ENCODE data around the gene PTPRS.
A peak's percentile ranks its signal among the peaks of the same experiment; 100 is the strongest.
"Not testable (repeated sequence)": the region's sequence is repeated elsewhere in the genome, so short reads cannot be mapped to it uniquely, and the experiment has no call there.

Gene PTPRS

GRCh38 chr19:5328407-5328806 is 12.2 kb downstream of the PTPRS start:
- H3K4me3 ChIP-seq (ENCODE audit: low read depth, low read length); H3K27ac ChIP-seq (ENCODE audit: extremely low read depth, low read depth, low read length); H3K4me1 ChIP-seq (ENCODE audit: control insufficient read depth, insufficient read depth, low read length); H3K9me3 ChIP-seq (ENCODE audit: control insufficient read depth, insufficient read depth, low read depth, low read length); CTCF ChIA-PET; H3K36me3 ChIP-seq (ENCODE audit: control insufficient read depth in 2 of 2, insufficient read depth in 1 of 2, low read length in 2 of 2); POLR2A ChIA-PET: not testable (repeated sequence)
- TF ChIP-seq ZNF768 (tag by site-specific recombination; IDR thresholded peaks at IDR 0.05): 0 out of 2 replicates have a peak, but pooled peaks have one; percentile 37

- ChIA-PET CTCF (interaction anchor here (0.7 to 0.9 kb wide), 4 partner anchors 12 to 102 kb away, joined by 3 to 4 read pairs (median 3); no protein-coding TSS in a partner anchor), POLR2A (interaction anchor here (0.6 kb wide), 1 partner anchor 35 kb away, joined by 7 read pairs; no protein-coding TSS in a partner anchor)
- H3K27ac ChIP-seq (ENCODE audit: extremely low read depth, low read depth, low read length): no peak overlapping the region
- H3K4me1 ChIP-seq (ENCODE audit: control insufficient read depth, insufficient read depth, low read length): no peaks in the 10 kb centered on the region; the same call in 1 of the 2 replicates
- no peak overlapping the region for H3K4me3 ChIP-seq (ENCODE audit: low read depth, low read length)
- H3K36me3 ChIP-seq (ENCODE audit: control insufficient read depth in 2 of 2, insufficient read depth in 1 of 2, low read length in 2 of 2): no peaks in the 10 kb centered on the region
- no peaks in the 10 kb centered on the region for H3K9me3 ChIP-seq (ENCODE audit: control insufficient read depth, insufficient read depth, low read depth, low read length)
- TF ChIP-seq ZNF449 (tag by site-specific recombination; IDR thresholded peaks at IDR 0.05) (no peak), ZNF366 (tag by site-specific recombination; conservative IDR thresholded peaks at IDR 0.05) (0 out of 2 replicates have a peak, but pooled peaks have one; percentile 50)
Measured at GRCh38 chr19:5326986-5327623, 13.5 kb downstream of the PTPRS start.

- Histone ChIP-seq H3K9me3 (ENCODE audit: control insufficient read depth, insufficient read depth, low read depth, low read length) (no peaks in the 10 kb centered on the region), H3K4me1 (ENCODE audit: control insufficient read depth, insufficient read depth, low read length) (no peaks in the 10 kb centered on the region; the same call in 1 of the 2 replicates), H3K27ac (ENCODE audit: extremely low read depth, low read depth, low read length) (no peak overlapping the region), H3K4me3 (ENCODE audit: low read depth, low read length) (no peak overlapping the region), H3K36me3 (ENCODE audit: control insufficient read depth in 2 of 2, insufficient read depth in 1 of 2, low read length in 2 of 2) (no peaks in the 10 kb centered on the region)
- POLR2A ChIA-PET: interaction anchor here (0.6 kb wide), 1 partner anchor 17 kb away, joined by 4 read pairs; no protein-coding TSS in a partner anchor
- TF ChIP-seq ZNF341 (tag by site-specific recombination; IDR thresholded peaks at IDR 0.05; ENCODE audit: low read depth) (no peak), ZNF366 (tag by site-specific recombination; conservative IDR thresholded peaks at IDR 0.05) (peak; percentile 93), PRDM1 (tag by site-specific recombination; IDR thresholded peaks at IDR 0.05) (peak; percentile 90), ZBTB17 (tag by site-specific recombination; IDR thresholded peaks at IDR 0.05) (peak; percentile 79)
- CTCF ChIA-PET: interaction anchor here (0.8 kb wide), 1 partner anchor 101 kb away, joined by 3 read pairs; no protein-coding TSS in a partner anchor
Measured at GRCh38 chr19:5326545-5326944, 14.1 kb downstream of the PTPRS start.

- Histone ChIP-seq H3K9me3 (ENCODE audit: control insufficient read depth, insufficient read depth, low read depth, low read length) (no peaks in the 10 kb centered on the region), H3K4me1 (ENCODE audit: control insufficient read depth, insufficient read depth, low read length) (no peaks in the 10 kb centered on the region; the same call in 1 of the 2 replicates), H3K36me3 (ENCODE audit: control insufficient read depth in 2 of 2, insufficient read depth in 1 of 2, low read length in 2 of 2) (no peaks in the 10 kb centered on the region), H3K4me3 (ENCODE audit: low read depth, low read length) (no peak overlapping the region), H3K27ac (ENCODE audit: extremely low read depth, low read depth, low read length) (no peak overlapping the region)
- ChIA-PET CTCF (interaction anchor here (0.6 kb wide), 1 partner anchor 100 kb away, joined by 3 read pairs; no protein-coding TSS in a partner anchor), POLR2A (no interaction called here)
- TF ChIP-seq ZNF280D (tag by site-specific recombination; IDR thresholded peaks at IDR 0.05) (peak; percentile 98), ZNF549 (tag by site-specific recombination; IDR thresholded peaks at IDR 0.05) (no peak), ZNF791 (tag by site-specific recombination; IDR thresholded peaks at IDR 0.05) (no peak), ZNF707 (tag by site-specific recombination; IDR thresholded peaks at IDR 0.05) (peak; percentile 22; the same call in 1 of the 2 replicates), ZSCAN23 (tag by site-specific recombination; IDR thresholded peaks at IDR 0.05) (no peak), ZNF341 (tag by site-specific recombination; IDR thresholded peaks at IDR 0.05; ENCODE audit: low read depth) (no peak), ZNF843 (tag by site-specific recombination; IDR thresholded peaks at IDR 0.05) (no peak), ZNF146 (tag by site-specific recombination; IDR thresholded peaks at IDR 0.05) (no peak), KLF8 (tag by site-specific recombination; IDR thresholded peaks at IDR 0.05) (no peak; the same call in 1 of the 2 replicates), REPIN1 (tag by site-specific recombination; IDR thresholded peaks at IDR 0.05; ENCODE audit: low read depth) (no peak), ZNF580 (tag by site-specific recombination; IDR thresholded peaks at IDR 0.05) (peak; percentile 95), OVOL3 (tag by site-specific recombination; IDR thresholded peaks at IDR 0.05) (no peak), ZNF658 (tag by site-specific recombination; IDR thresholded peaks at IDR 0.05) (no peak), ZNF529 (tag by site-specific recombination; IDR thresholded peaks at IDR 0.05; ENCODE audit: insufficient replicate concordance) (no peak), ZXDB (tag by site-specific recombination; IDR thresholded peaks at IDR 0.05) (no peak), ZNF623 (tag by site-specific recombination; IDR thresholded peaks at IDR 0.05) (no peak), SETDB1 (IDR thresholded peaks at IDR 0.05; ENCODE audit: insufficient read length, low read length) (peak; percentile 43), ZNF530 (tag by site-specific recombination; IDR thresholded peaks at IDR 0.05; ENCODE audit: low read depth) (no peak), ZNF133 (tag by site-specific recombination; IDR thresholded peaks at IDR 0.05) (no peak)
Measured at GRCh38 chr19:5324947-5325346, 15.7 kb downstream of the PTPRS start.
